Upper lobe of left lung (tissue), 6 donors: ENCODE results near the gene CD1D. TPM values are rescaled to one million over a fixed set of nuclear protein-coding genes. Genes with fewer than 3 reads are reported as not detected.

ENCODE experiments used
- ATAC-seq, 2 donors: fragments of 200-7000 bp; cut with Tn5 transposase; one replicate each; pipeline ENCODE4 v1.9.1; 2022; ENCODE audit warnings: mild to moderate bottlenecking in 2 of 2, moderate library complexity in 2 of 2; ENCODE audit not compliant: low FRiP score in 2 of 2
- DNase-seq, 2 donors: peaks; one replicate each; pipeline ENCODE4 v3.0.0-alpha.2; 2019 to 2020
- H3K27ac ChIP-seq, 4 donors: fragments of 200-600 bp; sonication (generic); one replicate each; pipeline ENCODE4 v1.5.1; 2016 to 2019
- H3K27me3 ChIP-seq, 4 donors: fragments of 200-600 bp; sonication (generic); one replicate each; pipeline ENCODE4 v1.5.1; 2017 to 2019
- H3K36me3 ChIP-seq, 4 donors: fragments of 200-600 bp; sonication (generic); one replicate each; pipeline ENCODE4 v1.5.1; 2016 to 2019
- H3K4me1 ChIP-seq, 4 donors: fragments of 200-600 bp; sonication (generic); one replicate each; pipeline ENCODE4 v1.5.1; 2018 to 2019
- H3K4me3 ChIP-seq, 4 donors: fragments of 200-600 bp; sonication (generic); one replicate each; pipeline ENCODE4 v1.5.1; 2017 to 2019; ENCODE audit warnings: mild to moderate bottlenecking in 2 of 4, moderate library complexity in 1 of 4
- H3K9me3 ChIP-seq, 4 donors: fragments of 200-600 bp; sonication (generic); one replicate each; pipeline ENCODE4 v1.5.1; 2018 to 2019
- CTCF ChIP-seq, 6 experiments: fragments of 450-650 bp in 4 of 6; fragments of 200-600 bp in 2 of 6; sonication (generic) in 2 of 6; IDR thresholded peaks; one replicate each; pipeline ENCODE4 v1.5.1; 2016 to 2019; ENCODE audit warnings: antibody characterized with exemption in 6 of 6
- EP300 ChIP-seq, 4 donors: sonication (generic); formaldehyde crosslinking; IDR thresholded peaks; one replicate each; pipeline ENCODE4 v1.5.1; 2017; ENCODE audit warnings: antibody characterized with exemption in 4 of 4, control low read depth in 2 of 4
- POLR2A ChIP-seq, 4 donors: fragments of 450-650 bp; IDR thresholded peaks; one replicate each; pipeline ENCODE4 v1.5.1; 2016 to 2017; ENCODE audit warnings: antibody characterized with exemption in 4 of 4, mild to moderate bottlenecking in 2 of 4
- POLR2AphosphoS5 ChIP-seq, 2 donors: sonication (generic); formaldehyde crosslinking; IDR thresholded peaks; one replicate each; pipeline ENCODE4 v1.5.1; 2017; ENCODE audit warnings: antibody characterized with exemption in 2 of 2
- WGBS, 2 donors: methylation state at CpG; one replicate each; pipeline ENCODE4 v1.1.5; 2017 to 2018; 5-methylcytosine and 5-hydroxymethylcytosine counted together
- total RNA-seq, 6 donors: library from RNA; depleted of rRNA in 4 of 6; stranded (reverse); fragments of >200 nt in 4 of 6; gene quantifications; one replicate each; pipeline versions ENCODE4 v1.1.0 to v1.2.1, GENCODE V29; 2016 to 2021
- donor health status: DM: no; HTN: no; CAD: no; lungs with moderate emphysema.
- donor health status: DM: no; HTN: yes; CAD: no; lungs with severe emphysema.

Gene CD1D
- total RNA-seq, 6 donors from 2014 or later, result 1.0 to 5.2 (median 4.0) TPM

DNA sequence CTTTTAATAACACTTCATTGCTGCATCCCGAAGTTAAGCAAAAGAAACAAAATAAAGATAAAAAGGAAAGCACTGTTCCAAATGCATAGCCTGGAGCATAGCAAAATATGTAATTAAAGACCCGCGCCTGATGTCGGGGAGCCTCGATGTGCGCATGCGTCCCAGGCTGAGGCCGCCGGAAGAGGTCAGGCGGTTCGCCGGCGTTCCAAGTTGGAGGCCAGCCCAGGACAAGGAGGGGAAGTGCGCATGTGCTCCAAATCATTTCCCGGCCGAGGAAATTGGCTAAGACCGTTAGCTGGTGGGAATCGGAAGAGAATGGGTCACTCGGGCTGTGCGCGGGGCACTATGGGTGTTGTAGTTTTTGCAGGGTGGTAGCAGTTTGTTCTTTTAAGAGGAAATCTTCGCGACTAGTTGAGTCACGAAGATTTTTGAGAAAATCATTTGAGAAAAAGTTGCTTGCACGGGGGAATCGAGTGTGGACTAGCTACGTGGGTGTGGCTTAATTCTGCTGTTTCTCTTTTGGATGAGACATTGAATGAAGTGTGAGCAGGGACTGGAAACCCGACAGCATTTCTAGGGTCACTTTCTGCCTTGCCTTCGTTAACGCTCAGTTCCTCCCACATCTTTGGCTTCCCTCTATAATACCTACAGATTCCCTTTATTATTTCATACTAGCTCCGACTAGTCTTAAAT, 31.0 kb upstream of the CD1D start:
- Histone ChIP-seq H3K36me3 (no peaks in the 10 kb centered on the region), H3K27me3 (no peaks in the 10 kb centered on the region), H3K27ac (peak overlapping the region; percentile 67 to 78 (median 76)), H3K4me1 (peaks cover 8 to 20% (median 12%) of the 10 kb centered on the region in 4 donors), H3K4me3 (peak overlapping the region; percentile 5 to 48 (median 38)), H3K9me3 (no peaks in the 10 kb centered on the region)
- ATAC-seq (peak; percentile 94 to 97), DNase-seq (peak; percentile 91 to 94)
- 11 to 14% methylated on average over 31 of the region's 31 CpGs for WGBS, 2 donors
- TF ChIP-seq EP300 (IDR thresholded peaks at IDR 0.05), result peak; percentile 81 to 98 (median 96)
- no peak for TF ChIP-seq CTCF (IDR thresholded peaks at IDR 0.05)
- peak; percentile 92 to 98 for TF ChIP-seq POLR2AphosphoS5 (IDR thresholded peaks at IDR 0.05)

GRCh38 chr1:158150523-158150922, 30.2 kb upstream of the CD1D start:
- ATAC-seq, result peak; percentile 20 to 73
- WGBS, 2 donors, result 61 to 71% methylated on average over 1 of the region's 1 CpG
- no peaks in the 10 kb centered on the region for H3K9me3 ChIP-seq
- H3K4me3 ChIP-seq, result no peak overlapping the region
- no peak for TF ChIP-seq POLR2AphosphoS5 (IDR thresholded peaks at IDR 0.05)
- TF ChIP-seq CTCF (IDR thresholded peaks at IDR 0.05), result no peak
- peak in 1 of 4 donors; percentile 21 for TF ChIP-seq POLR2A (IDR thresholded peaks at IDR 0.05)
- no peaks in the 10 kb centered on the region for H3K36me3 ChIP-seq
- H3K27ac ChIP-seq, result peak overlapping the region; percentile 67 to 78 (median 76)
- H3K4me1 ChIP-seq, result peaks cover 8 to 20% (median 12%) of the 10 kb centered on the region in 4 donors
- DNase-seq, result no peak
- H3K27me3 ChIP-seq, result no peaks in the 10 kb centered on the region

DNA sequence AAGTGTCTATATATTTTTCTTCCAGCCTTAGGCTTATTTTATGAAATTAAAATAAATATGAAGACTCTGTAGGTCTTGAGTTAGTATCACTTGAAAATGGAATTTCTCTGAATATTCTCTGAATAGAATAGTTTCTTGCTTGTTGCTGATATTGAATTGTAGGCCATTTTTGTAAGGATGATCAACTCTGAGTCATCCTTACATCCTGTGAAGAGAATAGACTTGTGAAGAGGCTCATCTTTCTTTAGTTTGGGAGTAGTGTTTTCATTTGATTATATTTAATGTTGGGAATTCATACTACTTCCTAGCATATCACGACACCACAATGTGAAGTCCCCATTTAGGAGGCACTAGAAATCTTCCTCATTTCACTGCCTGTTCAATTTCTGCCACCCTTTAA, 27.5 kb upstream of the CD1D start:
- Histone ChIP-seq H3K27me3 (no peaks in the 10 kb centered on the region), H3K4me3 (no peak overlapping the region), H3K27ac (no peak overlapping the region), H3K4me1 (peaks cover 8 to 20% (median 12%) of the 10 kb centered on the region in 4 donors), H3K36me3 (no peaks in the 10 kb centered on the region), H3K9me3 (no peaks in the 10 kb centered on the region)
- DNase-seq (no peak), ATAC-seq (no peak)
- 65 to 92% methylated on average over 1 of the region's 1 CpG for WGBS, 2 donors
- TF ChIP-seq CTCF (IDR thresholded peaks at IDR 0.05) (no peak), POLR2A (IDR thresholded peaks at IDR 0.05) (no peak), POLR2AphosphoS5 (IDR thresholded peaks at IDR 0.05) (no peak), EP300 (IDR thresholded peaks at IDR 0.05) (no peak)

- TF ChIP-seq CTCF (IDR thresholded peaks at IDR 0.05), result no peak
- TF ChIP-seq POLR2A (IDR thresholded peaks at IDR 0.05), result no peak
- no peak for TF ChIP-seq POLR2AphosphoS5 (IDR thresholded peaks at IDR 0.05)
- TF ChIP-seq EP300 (IDR thresholded peaks at IDR 0.05), result no peak
- Histone ChIP-seq H3K36me3 (no peaks in the 10 kb centered on the region), H3K4me1 (peaks cover 8 to 17% (median 12%) of the 10 kb centered on the region in 4 donors), H3K4me3 (no peak overlapping the region), H3K9me3 (no peaks in the 10 kb centered on the region), H3K27ac (no peak overlapping the region), H3K27me3 (no peaks in the 10 kb centered on the region)
- WGBS, 2 donors, result 62 to 66% methylated on average over 5 of the region's 5 CpGs
- DNase-seq (no peak), ATAC-seq (no peak)
Observed at GRCh38 chr1:158153746-158154444, 26.8 kb upstream of the CD1D start.
